Fibroblast of the aortic adventitia (primary cell): ENCODE data around the gene SLC25A38. TPM values are rescaled to one million over a fixed set of nuclear protein-coding genes. Genes with fewer than 3 reads are reported as not detected.

Experiments used
- DNase-seq: peaks from one replicate; pipeline ENCODE4 v3.0.0-alpha.2; 2010; ENCODE audit warnings: low read depth
- H3K4me3 ChIP-seq: 2 replicates; pipeline ENCODE4 v1.5.1; 2011; ENCODE audit warnings: low read depth, mild to moderate bottlenecking, control low read depth, low read length, moderate library complexity
- CTCF ChIP-seq: IDR thresholded peaks from 2 replicates; pipeline ENCODE4 v1.5.1; 2011; ENCODE audit warnings: mild to moderate bottlenecking, low read length, control low read depth, inconsistent platforms; ENCODE audit not compliant: insufficient read depth
- total RNA-seq: library from RNA; depleted of rRNA; stranded (reverse); fragments of >200 nt; gene quantifications from 2 replicates; pipeline ENCODE4 v1.2.3, GENCODE V29; 2012; ENCODE audit warnings: low replicate concordance

The SLC25A38 gene
- total RNA-seq, result 19.3 and 39.5 TPM in 2 replicates

GRCh38 chr3:39383045-39383880, at the start of gene SLC25A38:
Gene SLC25A38, plus strand, starts transcription at chr3:39383370. Its CDS starts 355 bp downstream, at chr3:39383725.
- peak; percentile 43 for TF ChIP-seq CTCF
- peak; percentile 85 for DNase-seq
- peak within 1 kb of the TSS; percentile 89 for H3K4me3 ChIP-seq

- DNase-seq, result no peak
- no peak overlapping the region for H3K4me3 ChIP-seq
- no peak for TF ChIP-seq CTCF
Observed at GRCh38 chr3:39333607-39334006, 49.6 kb upstream of the SLC25A38 start.

- TF ChIP-seq CTCF, result no peak
- no peak for DNase-seq
- H3K4me3 ChIP-seq, result no peak overlapping the region
Observed at GRCh38 chr3:39334205-39334604, 49.0 kb upstream of the SLC25A38 start.

GRCh38 chr3:39338201-39338600, 45.0 kb upstream of the SLC25A38 start:
- H3K4me3 ChIP-seq, result no peak overlapping the region
- TF ChIP-seq CTCF, result no peak
- no peak for DNase-seq

GRCh38 chr3:39339086-39339485, 44.1 kb upstream of the SLC25A38 start:
- DNase-seq, result no peak
- TF ChIP-seq CTCF, result no peak
- H3K4me3 ChIP-seq, result no peak overlapping the region

GRCh38 chr3:39343076-39343717, 40.0 kb upstream of the SLC25A38 start:
- TF ChIP-seq CTCF, result no peak
- no peak overlapping the region for H3K4me3 ChIP-seq
- no peak for DNase-seq
